PC-9 (cell line): ENCODE data around the gene BPIFB1.

Experiments
- EZH2 ChIP-seq: fragments of 200-600 bp; sonication (generic); IDR thresholded peaks from 2 replicates; pipeline ENCODE4 v1.8.0; 2017; ENCODE audit warnings: antibody characterized with exemption, low read depth
- TF ChIP-seq, protein P1 (sequence below): fragments of 200-600 bp; sonication (generic); conservative IDR thresholded peaks from 2 replicates; pipeline ENCODE4 v1.6.1; 2017; ENCODE audit warnings: mixed run types, antibody characterized with exemption, mild to moderate bottlenecking, moderate library complexity

GRCh38 chr20:33280000-33280680 lies 2.9 kb upstream of the BPIFB1 start:
- TF ChIP-seq, protein P1, sequence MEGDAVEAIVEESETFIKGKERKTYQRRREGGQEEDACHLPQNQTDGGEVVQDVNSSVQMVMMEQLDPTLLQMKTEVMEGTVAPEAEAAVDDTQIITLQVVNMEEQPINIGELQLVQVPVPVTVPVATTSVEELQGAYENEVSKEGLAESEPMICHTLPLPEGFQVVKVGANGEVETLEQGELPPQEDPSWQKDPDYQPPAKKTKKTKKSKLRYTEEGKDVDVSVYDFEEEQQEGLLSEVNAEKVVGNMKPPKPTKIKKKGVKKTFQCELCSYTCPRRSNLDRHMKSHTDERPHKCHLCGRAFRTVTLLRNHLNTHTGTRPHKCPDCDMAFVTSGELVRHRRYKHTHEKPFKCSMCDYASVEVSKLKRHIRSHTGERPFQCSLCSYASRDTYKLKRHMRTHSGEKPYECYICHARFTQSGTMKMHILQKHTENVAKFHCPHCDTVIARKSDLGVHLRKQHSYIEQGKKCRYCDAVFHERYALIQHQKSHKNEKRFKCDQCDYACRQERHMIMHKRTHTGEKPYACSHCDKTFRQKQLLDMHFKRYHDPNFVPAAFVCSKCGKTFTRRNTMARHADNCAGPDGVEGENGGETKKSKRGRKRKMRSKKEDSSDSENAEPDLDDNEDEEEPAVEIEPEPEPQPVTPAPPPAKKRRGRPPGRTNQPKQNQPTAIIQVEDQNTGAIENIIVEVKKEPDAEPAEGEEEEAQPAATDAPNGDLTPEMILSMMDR: no peak
- no peak for TF ChIP-seq EZH2
